Subcutaneous adipose tissue (tissue), 4 donors: Measurements from ENCODE around the gene PHAF1. TPM values are rescaled to one million over a fixed set of nuclear protein-coding genes. Genes with fewer than 3 reads are reported as not detected.

Experiments used
- total RNA-seq, 4 donors: library from RNA; depleted of rRNA; stranded (reverse); fragments of >200 nt; gene quantifications; one replicate each; pipeline ENCODE4 v1.1.0, GENCODE V29; 2016
- TF ChIP-seq, protein P1 (sequence below): fragments of 450-650 bp; IDR thresholded peaks from one replicate; pipeline ENCODE4 v1.5.1; 2016; ENCODE audit warnings: low read depth, mild to moderate bottlenecking, control low read depth, antibody characterized with exemption, moderate library complexity

PHAF1 gene
- total RNA-seq, 4 donors from 2014 or later = 15.1 to 30.1 (median 19.1) TPM

DNA sequence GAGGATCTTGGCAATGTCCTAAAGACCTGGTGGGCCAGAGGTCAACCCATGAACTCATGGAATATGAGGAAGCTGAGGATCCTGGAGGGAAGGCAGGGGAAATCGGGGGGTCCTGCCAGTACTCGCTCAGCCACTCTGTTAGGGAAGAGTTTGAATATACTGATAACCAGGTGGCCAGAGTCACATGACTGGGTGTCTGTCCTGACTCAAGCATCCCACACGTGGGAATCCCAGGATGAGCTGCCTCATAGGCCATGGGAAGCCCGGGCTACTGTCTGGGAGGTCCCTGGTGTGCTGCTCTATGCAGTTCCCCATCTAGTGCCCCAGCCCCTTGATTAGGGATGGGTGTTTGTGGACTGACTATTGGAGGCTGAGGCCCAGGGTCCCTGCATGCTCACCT lies 78.6 kb downstream of the PHAF1 start:
- TF ChIP-seq, protein P1, sequence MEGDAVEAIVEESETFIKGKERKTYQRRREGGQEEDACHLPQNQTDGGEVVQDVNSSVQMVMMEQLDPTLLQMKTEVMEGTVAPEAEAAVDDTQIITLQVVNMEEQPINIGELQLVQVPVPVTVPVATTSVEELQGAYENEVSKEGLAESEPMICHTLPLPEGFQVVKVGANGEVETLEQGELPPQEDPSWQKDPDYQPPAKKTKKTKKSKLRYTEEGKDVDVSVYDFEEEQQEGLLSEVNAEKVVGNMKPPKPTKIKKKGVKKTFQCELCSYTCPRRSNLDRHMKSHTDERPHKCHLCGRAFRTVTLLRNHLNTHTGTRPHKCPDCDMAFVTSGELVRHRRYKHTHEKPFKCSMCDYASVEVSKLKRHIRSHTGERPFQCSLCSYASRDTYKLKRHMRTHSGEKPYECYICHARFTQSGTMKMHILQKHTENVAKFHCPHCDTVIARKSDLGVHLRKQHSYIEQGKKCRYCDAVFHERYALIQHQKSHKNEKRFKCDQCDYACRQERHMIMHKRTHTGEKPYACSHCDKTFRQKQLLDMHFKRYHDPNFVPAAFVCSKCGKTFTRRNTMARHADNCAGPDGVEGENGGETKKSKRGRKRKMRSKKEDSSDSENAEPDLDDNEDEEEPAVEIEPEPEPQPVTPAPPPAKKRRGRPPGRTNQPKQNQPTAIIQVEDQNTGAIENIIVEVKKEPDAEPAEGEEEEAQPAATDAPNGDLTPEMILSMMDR = no peak

- TF ChIP-seq, protein P1 = no peak
These were observed 79.1 kb downstream of the PHAF1 start for GRCh38 chr16:67188798-67189197.

GRCh38 chr16:67190041-67190440 lies 80.3 kb downstream of the PHAF1 start, which contains the start of gene EXOC3L1:
EXOC3L1 (minus strand) TSS chr16:67190136; CDS start chr16:67189676, 460 bp downstream.
- TF ChIP-seq, protein P1 = no peak

- TF ChIP-seq, protein P1 = no peak
These were observed 81.0 kb downstream of the PHAF1 start for GRCh38 chr16:67190448-67191399.

DNA sequence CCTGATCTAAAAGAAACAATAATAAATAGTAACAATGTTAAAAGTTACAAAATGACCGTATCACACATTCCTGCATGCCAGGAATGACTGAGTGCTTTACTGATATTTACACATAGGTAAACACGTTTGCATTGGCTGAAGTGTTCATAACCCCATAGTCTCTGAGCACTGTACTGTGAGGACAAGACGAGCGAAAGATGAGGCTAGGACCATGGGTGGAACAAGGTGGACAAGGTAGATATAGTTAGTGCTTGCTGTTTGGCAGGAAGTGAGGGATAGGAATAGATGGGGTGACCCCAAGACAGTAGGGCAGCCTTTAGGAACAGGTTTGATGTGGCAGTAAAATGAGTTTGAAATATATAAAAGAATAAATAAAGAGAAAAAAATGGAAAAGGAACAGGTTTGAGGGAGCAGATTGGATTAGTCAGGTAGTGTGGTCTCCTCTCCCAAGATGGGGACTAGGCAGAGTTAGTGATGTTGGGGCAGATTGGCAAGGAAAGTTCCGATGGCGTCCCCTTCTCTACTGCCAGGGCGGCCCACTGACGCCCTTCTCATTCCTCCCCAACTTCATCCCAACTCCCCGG lies 81.8 kb downstream of the PHAF1 start:
- TF ChIP-seq, protein P1 = no peak

GRCh38 chr16:67191995-67192681 lies 82.4 kb downstream of the PHAF1 start, which contains the start of gene E2F4:
E2F4 (plus strand) TSS chr16:67192155; CDS start chr16:67192228, 73 bp downstream.
- TF ChIP-seq, protein P1 = no peak
